Fibroblast of upper back skin (primary cell): Measurements from ENCODE around the gene CERKL.
A peak's percentile ranks its signal among the peaks of the same experiment; 100 is the strongest.

Experiments
- DNase-seq: peaks from one replicate; pipeline ENCODE4 v3.0.0-alpha.2; 2013

CERKL gene

GRCh38 chr2:181574321-181574720 is 82.6 kb downstream of the CERKL start:
- DNase-seq = no peak

GRCh38 chr2:181573140-181573736 is 83.7 kb downstream of the CERKL start:
- peak; percentile 32 for DNase-seq

GRCh38 chr2:181570833-181571661 is 85.9 kb downstream of the CERKL start:
- DNase-seq = no peak

GRCh38 chr2:181570059-181570458 is 86.8 kb downstream of the CERKL start:
- no peak for DNase-seq

GRCh38 chr2:181566334-181567032 is 90.4 kb downstream of the CERKL start:
- DNase-seq = no peak

- DNase-seq = peak; percentile 6
Observed at GRCh38 chr2:181563101-181563692, 93.7 kb downstream of the CERKL start.

- DNase-seq = no peak
Observed at GRCh38 chr2:181558371-181558770, 98.5 kb downstream of the CERKL start.

GRCh38 chr2:181554061-181554830 is 102.7 kb downstream of the CERKL start:
- DNase-seq = no peak

GRCh38 chr2:181553244-181553643 is 103.7 kb downstream of the CERKL start:
- peak; percentile 19 for DNase-seq

- peak; percentile 8 for DNase-seq
Observed at GRCh38 chr2:181552808-181553207, 104.1 kb downstream of the CERKL start.

GRCh38 chr2:181546086-181546485 is 110.8 kb downstream of the CERKL start:
- no peak for DNase-seq

GRCh38 chr2:181542170-181542569 is 114.7 kb downstream of the CERKL start:
- DNase-seq = no peak

GRCh38 chr2:181540421-181540820 is 116.5 kb downstream of the CERKL start:
- no peak for DNase-seq

GRCh38 chr2:181536730-181537129 is 120.2 kb downstream of the CERKL start:
- DNase-seq = no peak

- no peak for DNase-seq
Observed at GRCh38 chr2:181528441-181528840, 128.5 kb downstream of the CERKL start.

- DNase-seq = no peak
Observed at GRCh38 chr2:181527058-181527457, 129.8 kb downstream of the CERKL start.

GRCh38 chr2:181526014-181526413 is 130.9 kb downstream of the CERKL start:
- DNase-seq = no peak

GRCh38 chr2:181523756-181524155 is 133.1 kb downstream of the CERKL start:
- DNase-seq = no peak

GRCh38 chr2:181520253-181520652 is 136.7 kb downstream of the CERKL start:
- no peak for DNase-seq

- DNase-seq = no peak
Observed at GRCh38 chr2:181517685-181518301, 139.1 kb downstream of the CERKL start.

- DNase-seq = no peak
Observed at GRCh38 chr2:181516992-181517391, 139.9 kb downstream of the CERKL start.

- DNase-seq = no peak
Observed at GRCh38 chr2:181515719-181516118, 141.2 kb downstream of the CERKL start.
